Kidney (tissue), 14 donors: ENCODE results near the gene HMGXB3. TPM values are rescaled to one million over a fixed set of nuclear protein-coding genes. Genes with fewer than 3 reads are reported as not detected.
"Not testable (repeated sequence)": the region's sequence is repeated elsewhere in the genome, so short reads cannot be mapped to it uniquely, and the experiment has no call there.

ENCODE experiments used
- DNase-seq, 5 donors: peaks; one replicate each; pipeline ENCODE4 v3.0.0-alpha.2; 2013 to 2020
- FAIRE-seq: peaks from 2 replicates; lab custom pipeline; 2012; peaks lifted over from hg19 to GRCh38; lab: Jason Lieb, UNC
- H3K27ac ChIP-seq, 2 donors: one replicate each; pipeline ENCODE4 v1.7.0; 2013; ENCODE audit warnings: low read depth in 2 of 2, low read length in 2 of 2, inconsistent platforms in 1 of 2
- H3K27me3 ChIP-seq: one replicate; pipeline ENCODE4 v1.7.1; 2013; ENCODE audit warnings: low read length, inconsistent platforms; ENCODE audit not compliant: control insufficient read depth, insufficient read depth
- H3K36me3 ChIP-seq, 3 donors: one replicate each; pipeline versions ENCODE4 v1.7.0 to v1.7.1; 2013; ENCODE audit warnings: low read length in 3 of 3, control low read depth in 1 of 3, inconsistent platforms in 1 of 3; ENCODE audit not compliant: insufficient read depth in 3 of 3, control insufficient read depth in 2 of 3
- H3K4me1 ChIP-seq, 3 donors: one replicate each; pipeline versions ENCODE4 v1.7.0 to v1.7.1; 2013; ENCODE audit warnings: low read length in 3 of 3, inconsistent platforms in 1 of 3, low read depth in 1 of 3; ENCODE audit not compliant: control insufficient read depth in 2 of 3, insufficient read depth in 2 of 3
- H3K4me3 ChIP-seq, 3 donors: one replicate each; pipeline versions ENCODE4 v1.7.0 to v1.8.1; 2013; ENCODE audit warnings: low read length in 3 of 3, control low read depth in 1 of 3, inconsistent platforms in 1 of 3
- H3K9ac ChIP-seq, 3 donors: one replicate each; pipeline versions ENCODE4 v1.7.0 to v1.7.1; 2013; ENCODE audit warnings: low read length in 3 of 3, control low read depth in 1 of 3, inconsistent platforms in 1 of 3
- H3K9me3 ChIP-seq, 3 donors: one replicate each; pipeline versions ENCODE4 v1.7.0 to v1.7.1; 2013; ENCODE audit warnings: low read length in 3 of 3, control low read depth in 1 of 3, inconsistent platforms in 1 of 3; ENCODE audit not compliant: control insufficient read depth in 2 of 3, insufficient read depth in 1 of 3
- CTCF ChIP-seq: IDR thresholded peaks from 3 replicates; pipeline ENCODE4 v1.5.1; 2012; ENCODE audit warnings: mild to moderate bottlenecking, moderate library complexity, borderline replicate concordance; ENCODE audit not compliant: insufficient read depth; ENCODE audit errors: extremely low read depth
- intact Hi-C: fragments of 100-400 bp; cut with DNase I; formaldehyde crosslinking; loops from one replicate; pipeline ENCODE4 v1.11.1; 2022
- polyA plus RNA-seq: library from polyadenylated mRNA; stranded (reverse); fragments of 350-450 nt; fragmentation: Illumina TruSeq; extraction: RNeasy Lipid Tissue Mini Kit (QIAGEN cat#74804); gene quantifications from one replicate; pipeline ENCODE4 v1.2.3, GENCODE V29; 2014; ENCODE audit warnings: low read depth, low replicate concordance; ENCODE audit not compliant: insufficient read depth
- total RNA-seq: library from RNA; stranded (reverse); fragmentation: NEBNext Ultra II Directional; extraction: Animal tissue kit (Norgen Biotek cat#: 25700); gene quantifications from one replicate; pipeline ENCODE4 v1.2.1, GENCODE V29; 2021
- donor health status: control.
- donor health status: control.
- donor health status: control.
- donor health status: control.
- donor health status: control.
- donor health status: DM: yes; HTN: yes; CAD: no.
- donor health status: Normal renal cell carcinoma (clear cell type).

The HMGXB3 gene
- total and polyA plus RNA-seq, 2 donors from 2014 or later = 9.5 to 29.3 TPM

- Histone ChIP-seq H3K27ac (no peak overlapping the region), H3K9ac (no peak overlapping the region)
- intact Hi-C loops = no loop called here
These were observed 81.8 kb downstream of the HMGXB3 start for GRCh38 chr5:150082374-150082773.

GRCh38 chr5:150082889-150083288 lies 82.3 kb downstream of the HMGXB3 start:
- no peak overlapping the region for H3K27ac ChIP-seq
- no peaks in the 10 kb centered on the region for H3K27me3 ChIP-seq
- intact Hi-C loops = no loop called here
- H3K9ac ChIP-seq = no peak overlapping the region
- no peak overlapping the region for H3K4me3 ChIP-seq
- no peak for FAIRE-seq
- no peak for TF ChIP-seq CTCF
- no peaks in the 10 kb centered on the region for H3K36me3 ChIP-seq
- DNase-seq = no peak
- no peaks in the 10 kb centered on the region for H3K9me3 ChIP-seq
- H3K4me1 ChIP-seq = no peaks in the 10 kb centered on the region

More at GRCh38 chr5:150082374-150082773, 81.8 kb downstream of the HMGXB3 start:
- no peak for TF ChIP-seq CTCF
- FAIRE-seq = no peak
- Histone ChIP-seq H3K4me3 (no peak overlapping the region), H3K27me3 (no peaks in the 10 kb centered on the region), H3K4me1 (no peaks in the 10 kb centered on the region), H3K36me3 (no peaks in the 10 kb centered on the region), H3K9me3 (no peaks in the 10 kb centered on the region)
- no peak for DNase-seq

GRCh38 chr5:150084754-150085153 lies 84.2 kb downstream of the HMGXB3 start:
- intact Hi-C loops, FAIRE-seq, H3K36me3 ChIP-seq, H3K27ac ChIP-seq, DNase-seq, H3K9me3 ChIP-seq, H3K4me3 ChIP-seq, H3K9ac ChIP-seq, H3K4me1 ChIP-seq, H3K27me3 ChIP-seq: not testable (repeated sequence)

DNA sequence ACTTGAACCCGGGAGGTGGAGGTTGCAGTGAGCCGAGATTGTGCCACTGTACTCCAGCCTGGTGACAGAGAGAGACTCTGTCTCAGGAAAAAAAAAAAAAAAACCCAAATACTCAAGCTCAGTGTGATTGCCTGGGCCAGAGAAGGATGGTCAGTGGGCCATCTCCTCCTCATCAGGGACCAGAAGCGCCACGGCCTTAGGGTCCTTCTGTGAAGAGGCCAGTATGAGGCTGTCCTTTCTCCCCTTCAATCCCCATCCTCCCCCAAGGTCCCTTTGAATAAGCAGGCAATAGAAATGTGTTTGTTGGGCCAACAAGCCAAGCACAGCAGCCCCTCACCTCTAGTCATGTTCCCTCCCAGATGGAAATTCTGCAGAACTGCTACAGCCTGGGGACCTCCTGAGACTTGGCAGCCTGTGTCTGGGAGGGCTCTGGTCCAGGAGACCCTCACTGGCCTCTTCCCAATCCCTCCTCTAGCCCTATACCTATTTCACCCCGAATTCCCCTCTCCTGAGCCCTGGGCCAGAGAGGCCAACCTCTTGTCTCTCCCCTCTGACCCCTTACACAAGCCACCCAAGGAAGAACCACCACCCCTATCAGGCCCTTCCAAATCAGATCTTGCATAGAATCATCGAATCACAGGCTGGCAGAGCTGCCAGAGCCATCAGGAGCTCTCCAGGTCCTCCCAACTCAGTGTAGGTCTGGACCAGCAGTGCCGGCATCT lies 84.8 kb downstream of the HMGXB3 start:
- H3K9me3 ChIP-seq = no peaks in the 10 kb centered on the region
- H3K4me1 ChIP-seq = no peaks in the 10 kb centered on the region
- H3K27me3 ChIP-seq = no peaks in the 10 kb centered on the region
- no peak overlapping the region for H3K9ac ChIP-seq
- TF ChIP-seq CTCF = no peak
- intact Hi-C loops = no loop called here
- DNase-seq = no peak
- H3K4me3 ChIP-seq = no peak overlapping the region
- no peak overlapping the region for H3K27ac ChIP-seq
- H3K36me3 ChIP-seq = no peaks in the 10 kb centered on the region
- no peak for FAIRE-seq
